ENCODE data around the gene GABRG3. TPM values are rescaled to one million over a fixed set of nuclear protein-coding genes. Genes with fewer than 3 reads are reported as not detected.
A peak's percentile ranks its signal among the peaks of the same experiment; 100 is the strongest.

GABRG3 gene
- total and polyA plus RNA-seq, 5 donors: under 0.01 TPM; not detected in 4

- no peak for DNase-seq
- WGBS: 84% methylated on average over 3 of the region's 3 CpGs
- no peaks in the 10 kb centered on the region for H3K4me1 ChIP-seq (ENCODE audit: control insufficient read depth, insufficient read depth, low read length)
- no peaks in the 10 kb centered on the region for H3K27me3 ChIP-seq (ENCODE audit: control insufficient read depth, insufficient read depth)
- H3K27ac ChIP-seq (ENCODE audit: low read length): no peak overlapping the region
- H3K4me3 ChIP-seq (ENCODE audit: low read length): no peak overlapping the region
- intact Hi-C loops (cut with DNase I): no loop called here
- no peaks in the 10 kb centered on the region for H3K9me3 ChIP-seq (ENCODE audit: control insufficient read depth, low read length)
- no peak for ATAC-seq
Observed at GRCh38 chr15:27485265-27485664, 514.3 kb downstream of the GABRG3 start.

- ATAC-seq (no peak), DNase-seq (no peak)
- no peak overlapping the region for H3K27ac ChIP-seq (ENCODE audit: low read length)
- H3K4me3 ChIP-seq (ENCODE audit: low read length): no peak overlapping the region
- intact Hi-C loops (cut with DNase I): no loop called here
- H3K4me1 ChIP-seq (ENCODE audit: control insufficient read depth, insufficient read depth, low read length): no peaks in the 10 kb centered on the region
- H3K27me3 ChIP-seq (ENCODE audit: control insufficient read depth, insufficient read depth): no peaks in the 10 kb centered on the region
- H3K9me3 ChIP-seq (ENCODE audit: control insufficient read depth, low read length): no peaks in the 10 kb centered on the region
- 48% methylated on average over 6 of the region's 6 CpGs for WGBS
Observed at GRCh38 chr15:27486051-27486450, 515.1 kb downstream of the GABRG3 start.

GRCh38 chr15:27486683-27487647 is 516.0 kb downstream of the GABRG3 start:
- Histone ChIP-seq H3K9me3 (ENCODE audit: control insufficient read depth, low read length) (no peaks in the 10 kb centered on the region), H3K4me1 (ENCODE audit: control insufficient read depth, insufficient read depth, low read length) (no peaks in the 10 kb centered on the region), H3K27me3 (ENCODE audit: control insufficient read depth, insufficient read depth) (no peaks in the 10 kb centered on the region), H3K4me3 (ENCODE audit: low read length) (no peak overlapping the region), H3K27ac (ENCODE audit: low read length) (no peak overlapping the region)
- WGBS: 48% methylated on average over 6 of the region's 6 CpGs
- DNase-seq (no peak), ATAC-seq (no peak)
- intact Hi-C loops (cut with DNase I): no loop called here

GRCh38 chr15:27487846-27488245 is 516.9 kb downstream of the GABRG3 start:
- H3K4me3 ChIP-seq (ENCODE audit: low read length): no peak overlapping the region
- intact Hi-C loops (cut with DNase I): no loop called here
- H3K9me3 ChIP-seq (ENCODE audit: control insufficient read depth, low read length): no peaks in the 10 kb centered on the region
- H3K27me3 ChIP-seq (ENCODE audit: control insufficient read depth, insufficient read depth): no peaks in the 10 kb centered on the region
- WGBS: 74% methylated on average over 11 of the region's 11 CpGs
- H3K4me1 ChIP-seq (ENCODE audit: control insufficient read depth, insufficient read depth, low read length): no peaks in the 10 kb centered on the region
- DNase-seq: no peak
- no peak for ATAC-seq
- no peak overlapping the region for H3K27ac ChIP-seq (ENCODE audit: low read length)

- no peaks in the 10 kb centered on the region for H3K27me3 ChIP-seq (ENCODE audit: control insufficient read depth, insufficient read depth)
- no peaks in the 10 kb centered on the region for H3K4me1 ChIP-seq (ENCODE audit: control insufficient read depth, insufficient read depth, low read length)
- no peak overlapping the region for H3K27ac ChIP-seq (ENCODE audit: low read length)
- DNase-seq: no peak
- no peak for ATAC-seq
- 65% methylated on average over 12 of the region's 12 CpGs for WGBS
- H3K4me3 ChIP-seq (ENCODE audit: low read length): no peak overlapping the region
- no peaks in the 10 kb centered on the region for H3K9me3 ChIP-seq (ENCODE audit: control insufficient read depth, low read length)
- intact Hi-C loops (cut with DNase I): no loop called here
Observed at GRCh38 chr15:27490867-27491595, 520.0 kb downstream of the GABRG3 start.

- H3K9me3 ChIP-seq (ENCODE audit: control insufficient read depth, low read length): no peaks in the 10 kb centered on the region
- no peak overlapping the region for H3K27ac ChIP-seq (ENCODE audit: low read length)
- H3K4me3 ChIP-seq (ENCODE audit: low read length): no peak overlapping the region
- ATAC-seq: peak in 1 of 2 donors; percentile 48
- no peak for DNase-seq
- H3K4me1 ChIP-seq (ENCODE audit: control insufficient read depth, insufficient read depth, low read length): no peaks in the 10 kb centered on the region
- WGBS: 57% methylated on average over 10 of the region's 10 CpGs
- intact Hi-C loops (cut with DNase I): no loop called here
- H3K27me3 ChIP-seq (ENCODE audit: control insufficient read depth, insufficient read depth): no peaks in the 10 kb centered on the region
Observed at GRCh38 chr15:27491666-27492621, 521.0 kb downstream of the GABRG3 start.

- intact Hi-C loops (cut with DNase I): no loop called here
- Histone ChIP-seq H3K27me3 (ENCODE audit: control insufficient read depth, insufficient read depth) (no peaks in the 10 kb centered on the region), H3K4me1 (ENCODE audit: control insufficient read depth, insufficient read depth, low read length) (no peaks in the 10 kb centered on the region), H3K4me3 (ENCODE audit: low read length) (no peak overlapping the region), H3K27ac (ENCODE audit: low read length) (no peak overlapping the region), H3K9me3 (ENCODE audit: control insufficient read depth, low read length) (no peaks in the 10 kb centered on the region)
- 84% methylated on average over 3 of the region's 3 CpGs for WGBS
- DNase-seq (no peak), ATAC-seq (no peak)
Observed at GRCh38 chr15:27495963-27496459, 525.0 kb downstream of the GABRG3 start.

GRCh38 chr15:27498700-27499099 is 527.7 kb downstream of the GABRG3 start:
- ATAC-seq (no peak), DNase-seq (no peak)
- Histone ChIP-seq H3K27ac (ENCODE audit: low read length) (no peak overlapping the region), H3K27me3 (ENCODE audit: control insufficient read depth, insufficient read depth) (no peaks in the 10 kb centered on the region), H3K9me3 (ENCODE audit: control insufficient read depth, low read length) (no peaks in the 10 kb centered on the region), H3K4me1 (ENCODE audit: control insufficient read depth, insufficient read depth, low read length) (no peaks in the 10 kb centered on the region), H3K4me3 (ENCODE audit: low read length) (no peak overlapping the region)
- intact Hi-C loops (cut with DNase I): no loop called here
- 82% methylated on average over 10 of the region's 10 CpGs for WGBS

GRCh38 chr15:27499191-27499590 is 528.2 kb downstream of the GABRG3 start:
- Histone ChIP-seq H3K27me3 (ENCODE audit: control insufficient read depth, insufficient read depth) (no peaks in the 10 kb centered on the region), H3K4me3 (ENCODE audit: low read length) (no peak overlapping the region), H3K9me3 (ENCODE audit: control insufficient read depth, low read length) (no peaks in the 10 kb centered on the region), H3K4me1 (ENCODE audit: control insufficient read depth, insufficient read depth, low read length) (no peaks in the 10 kb centered on the region), H3K27ac (ENCODE audit: low read length) (no peak overlapping the region)
- 70% methylated on average over 4 of the region's 4 CpGs for WGBS
- ATAC-seq: no peak
- intact Hi-C loops (cut with DNase I): no loop called here
- DNase-seq: no peak

GRCh38 chr15:27499719-27500118 is 528.7 kb downstream of the GABRG3 start:
- Histone ChIP-seq H3K9me3 (ENCODE audit: control insufficient read depth, low read length) (no peaks in the 10 kb centered on the region), H3K4me1 (ENCODE audit: control insufficient read depth, insufficient read depth, low read length) (no peaks in the 10 kb centered on the region), H3K27ac (ENCODE audit: low read length) (no peak overlapping the region), H3K27me3 (ENCODE audit: control insufficient read depth, insufficient read depth) (no peaks in the 10 kb centered on the region), H3K4me3 (ENCODE audit: low read length) (no peak overlapping the region)
- intact Hi-C loops (cut with DNase I): no loop called here
- DNase-seq: no peak
- ATAC-seq: no peak
- WGBS: 64% methylated on average over 6 of the region's 6 CpGs
